Measurements from ENCODE around the gene ZBED5.
"Not testable (repeated sequence)": the region's sequence is repeated elsewhere in the genome, so short reads cannot be mapped to it uniquely, and the experiment has no call there.

ZBED5 gene

DNA sequence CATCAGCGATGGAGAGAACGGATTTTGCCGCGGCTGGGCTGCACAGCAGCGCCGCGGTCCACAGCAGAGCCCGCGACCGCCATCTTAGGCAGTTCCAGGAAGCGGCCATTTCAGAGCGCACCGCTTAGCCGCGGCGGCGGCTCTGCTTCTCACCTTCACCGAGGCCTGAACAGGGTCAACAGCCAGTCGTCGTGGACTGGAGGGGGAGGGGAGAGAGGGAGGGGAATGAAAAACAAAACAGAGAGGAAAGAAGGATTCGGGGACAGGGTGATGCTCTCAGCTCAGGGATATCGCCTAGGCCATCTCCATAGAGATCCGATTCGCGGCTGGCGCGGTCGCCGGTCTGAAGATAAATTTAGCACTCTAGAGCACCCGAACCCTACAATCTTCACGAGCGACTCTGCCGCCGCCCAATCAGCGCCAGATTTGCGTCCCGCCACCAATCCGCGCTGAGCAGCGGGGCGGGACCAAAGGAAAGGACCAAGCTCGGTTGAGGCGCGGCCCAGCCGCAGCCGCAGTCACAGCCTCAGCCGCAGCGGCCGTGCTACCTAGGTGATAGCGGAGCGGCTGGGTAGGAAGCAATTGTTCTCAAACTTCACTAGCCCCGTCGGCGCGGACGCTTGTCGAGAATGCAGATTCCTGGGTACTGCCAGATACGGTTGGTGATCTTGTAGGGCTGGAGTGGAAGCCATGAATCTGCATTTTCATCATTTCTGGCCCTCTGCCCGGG is at the start of gene ZBED5:
TSS of gene ZBED5 (minus strand) at position 345 of the 730 bp plus-strand sequence. CDS start 3,108 bp downstream, outside the sequence.
- DNase-seq (ENCODE audit: low read depth): peak; percentile 96

DNA sequence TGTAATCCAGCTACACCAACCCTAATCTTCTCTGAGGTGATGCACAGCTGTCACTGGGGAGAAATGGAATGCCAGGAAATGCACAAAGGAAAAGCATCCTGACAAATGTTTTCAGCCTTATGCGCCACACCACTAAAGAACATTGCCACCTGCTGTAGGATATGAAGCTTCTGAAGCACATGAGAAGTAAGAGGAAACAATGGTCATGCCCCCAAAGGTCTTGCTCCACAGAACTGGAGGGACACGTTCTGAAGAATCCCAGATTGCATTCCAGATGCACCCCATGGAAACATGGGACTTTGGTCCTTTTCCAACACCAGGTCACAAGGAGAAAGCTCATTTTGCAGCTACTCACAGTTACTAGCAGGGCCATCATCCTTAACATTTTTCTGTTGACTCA is 48.7 kb upstream of the ZBED5 start:
- peak; percentile 35 for DNase-seq (ENCODE audit: low read depth)

DNA sequence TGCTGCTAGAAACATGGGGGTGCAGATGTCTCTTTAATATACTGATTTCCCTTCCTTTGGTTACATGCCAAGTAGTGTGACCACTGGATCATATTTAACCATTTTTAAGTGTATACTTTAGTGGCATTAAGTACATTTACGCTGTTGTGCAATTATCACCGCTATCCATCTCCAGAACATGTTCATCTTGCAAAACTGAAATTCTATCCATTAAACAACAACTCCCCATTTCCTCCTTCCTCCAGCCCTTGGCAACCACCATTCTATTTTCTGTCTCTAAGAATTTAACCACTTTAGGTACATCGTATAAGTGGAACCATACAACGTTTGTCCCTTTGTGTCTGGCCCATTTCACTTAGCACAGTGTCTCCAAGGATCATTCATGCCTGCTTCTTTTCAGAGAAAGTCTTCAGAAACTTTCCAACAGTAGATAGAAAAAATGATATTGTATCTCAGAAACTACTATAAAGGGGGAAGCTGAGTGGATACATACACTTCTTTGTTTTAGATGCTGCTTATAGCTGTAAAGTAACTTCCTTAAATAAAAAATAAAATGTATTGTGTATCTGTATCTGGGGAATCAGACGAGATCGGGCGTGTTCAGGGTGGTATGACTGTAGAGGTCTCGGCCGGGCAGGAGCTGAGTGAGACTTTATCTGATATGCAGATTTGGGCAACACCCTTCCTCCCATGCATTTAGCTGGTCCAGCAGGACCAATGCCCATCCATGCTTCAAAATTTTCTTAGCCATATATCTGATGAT is 44.6 kb upstream of the ZBED5 start:
- no peak for DNase-seq (ENCODE audit: low read depth)

DNA sequence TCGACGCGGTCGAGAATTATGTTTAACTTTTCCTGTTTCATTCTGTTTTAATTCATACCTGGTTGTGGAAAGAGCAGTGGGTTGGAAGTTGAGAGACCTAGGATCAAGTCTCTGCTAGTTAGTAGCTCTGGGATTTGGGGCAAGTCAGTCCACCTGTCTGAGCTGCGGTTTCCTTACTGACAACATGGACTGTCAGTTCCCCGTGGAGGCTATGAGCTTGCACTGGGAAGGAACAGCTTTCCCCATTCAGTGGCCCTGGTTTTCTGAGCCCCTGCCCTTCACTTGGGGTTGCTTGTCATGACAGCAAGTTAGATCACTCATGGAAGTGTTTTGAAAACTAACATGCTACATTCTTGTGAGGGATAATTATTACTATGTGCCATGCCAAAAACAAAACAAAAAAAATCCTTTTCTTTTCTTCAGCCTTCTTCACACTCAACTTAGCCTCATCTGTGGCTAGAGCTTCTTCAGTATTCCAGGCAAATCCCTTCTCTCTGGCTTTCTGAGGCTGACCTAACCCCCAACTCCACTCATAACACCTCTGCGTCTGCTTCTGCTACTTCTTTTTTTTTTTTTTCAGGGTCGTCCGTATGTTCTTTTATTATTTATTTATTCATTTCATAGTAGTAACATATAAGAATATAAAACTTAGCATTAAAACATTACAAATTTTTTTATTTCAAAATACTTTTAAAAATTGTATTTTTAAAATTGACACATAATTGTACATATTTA is 43.0 kb upstream of the ZBED5 start:
- DNase-seq (ENCODE audit: low read depth): no peak

DNA sequence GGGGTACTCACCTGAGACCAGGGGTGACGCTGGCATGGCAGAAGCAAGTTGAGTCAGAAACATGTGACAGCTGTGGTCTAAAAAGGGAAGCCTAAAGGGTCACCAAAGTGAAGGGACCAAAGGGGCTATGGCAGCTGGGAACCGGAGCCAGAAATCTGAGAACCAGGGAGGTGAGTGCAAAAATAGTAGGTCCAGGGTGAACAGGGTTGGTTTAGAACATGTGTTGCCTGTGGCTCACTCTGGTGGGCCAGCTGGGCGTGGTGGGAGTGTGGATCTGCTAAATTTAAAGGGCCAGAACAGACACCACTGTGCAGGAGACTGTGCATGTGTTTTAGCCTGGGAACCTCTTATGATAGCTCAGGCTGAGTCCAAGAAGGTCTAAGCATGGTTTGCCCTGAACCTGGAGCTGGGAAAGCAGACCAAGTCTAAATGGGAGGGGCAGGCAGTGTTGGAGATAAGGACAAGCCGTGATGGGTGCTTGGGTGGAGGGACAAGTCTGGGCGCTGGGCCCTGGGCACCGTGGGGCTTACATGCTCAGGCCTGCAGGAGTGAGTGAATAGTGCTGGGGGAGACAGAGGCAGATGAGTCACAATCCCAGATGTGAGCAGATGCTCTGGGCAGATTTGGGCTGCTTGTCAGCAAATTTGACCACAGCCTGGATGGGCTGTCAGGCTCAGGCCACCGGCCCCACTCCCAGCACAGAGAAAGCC is 41.4 kb upstream of the ZBED5 start:
- no peak for DNase-seq (ENCODE audit: low read depth)

DNA sequence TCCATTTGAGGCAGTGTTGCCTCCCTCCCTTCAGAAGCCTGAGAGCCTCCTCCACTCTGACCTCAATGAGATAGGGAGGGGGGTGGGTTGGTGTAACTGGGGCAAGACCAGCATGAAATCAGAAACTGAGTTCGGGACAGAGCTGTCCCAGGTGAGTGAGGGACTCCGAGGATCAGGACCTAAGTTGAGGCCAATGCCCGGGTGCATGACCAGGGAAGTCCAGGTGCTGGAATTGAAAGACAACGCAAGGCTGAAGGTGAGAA is 40.8 kb upstream of the ZBED5 start:
- DNase-seq (ENCODE audit: low read depth): no peak

DNA sequence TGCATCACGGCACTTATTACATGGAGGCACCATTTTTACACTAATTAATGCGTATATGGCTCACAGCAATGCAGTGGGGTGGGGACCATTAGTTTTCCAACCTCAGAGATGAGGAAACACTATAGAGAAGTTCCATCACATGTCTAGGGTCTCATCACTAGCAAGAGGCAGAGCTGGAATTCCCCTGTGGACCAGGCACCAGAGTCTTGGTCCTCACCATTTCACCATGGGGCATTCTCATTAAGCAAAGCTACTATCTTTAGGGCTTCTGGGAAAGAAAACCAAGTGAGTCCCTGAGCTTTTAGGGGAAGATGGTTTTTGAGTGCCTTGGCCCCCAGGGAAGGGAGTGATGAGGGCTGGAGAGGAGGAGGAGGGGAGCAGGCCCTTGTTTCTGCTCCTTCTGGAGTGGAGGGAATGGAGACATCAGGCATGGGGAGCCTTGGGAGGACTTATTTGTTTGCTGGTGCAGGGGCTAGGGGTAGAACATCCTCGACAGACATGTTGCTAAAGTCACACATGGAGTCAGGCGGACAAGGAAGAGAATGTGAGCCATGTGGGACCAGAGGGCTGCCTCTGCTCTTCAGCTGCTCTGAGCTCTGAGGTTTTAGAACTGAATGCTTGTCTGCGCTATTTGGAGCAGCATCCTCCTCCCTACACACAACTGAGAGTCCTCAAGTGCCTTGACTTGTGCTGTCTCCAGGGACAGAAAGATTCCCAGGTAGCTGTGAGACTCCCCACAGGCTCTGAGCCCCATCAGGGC is 40.3 kb upstream of the ZBED5 start:
- no peak for DNase-seq (ENCODE audit: low read depth)

DNA sequence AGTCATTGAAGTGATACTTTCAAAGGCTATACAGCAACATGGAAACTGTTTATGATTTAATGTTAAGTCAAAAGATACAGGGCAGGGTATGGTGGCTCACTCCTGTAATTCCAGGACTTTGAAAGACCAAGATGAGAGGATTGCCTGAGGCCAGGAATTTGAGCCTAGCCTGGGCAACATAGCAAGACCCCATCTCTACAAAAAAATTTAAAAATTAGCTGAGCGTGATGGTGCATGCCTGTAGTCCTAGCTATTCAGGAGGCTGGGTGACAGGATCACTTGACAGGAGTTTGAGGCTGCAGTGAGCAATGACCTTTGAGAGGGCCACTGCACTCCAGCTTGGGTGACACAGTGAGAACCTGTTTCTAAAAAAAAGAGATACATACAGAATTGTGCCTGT is 39.3 kb upstream of the ZBED5 start:
- DNase-seq (ENCODE audit: low read depth): no peak

DNA sequence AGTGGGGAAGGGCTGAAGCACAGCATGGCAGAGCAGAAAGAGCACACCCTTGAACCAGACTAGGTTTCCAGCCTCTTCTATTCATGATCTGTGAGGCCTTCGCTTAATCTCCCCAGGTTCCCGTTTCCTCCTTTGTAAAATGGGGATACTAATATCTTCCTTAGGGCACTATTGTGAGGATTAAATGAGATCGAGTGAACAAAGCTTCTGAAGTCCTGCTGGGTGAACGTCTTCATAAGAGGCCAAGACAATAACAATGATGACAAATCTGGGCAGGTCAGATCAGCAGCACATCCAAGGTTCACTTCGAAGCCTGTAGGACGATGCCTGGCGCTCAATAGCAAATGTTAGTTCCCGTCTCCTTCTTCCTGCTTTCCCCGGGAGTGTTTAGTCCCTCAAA is 38.6 kb upstream of the ZBED5 start:
- no peak for DNase-seq (ENCODE audit: low read depth)

DNA sequence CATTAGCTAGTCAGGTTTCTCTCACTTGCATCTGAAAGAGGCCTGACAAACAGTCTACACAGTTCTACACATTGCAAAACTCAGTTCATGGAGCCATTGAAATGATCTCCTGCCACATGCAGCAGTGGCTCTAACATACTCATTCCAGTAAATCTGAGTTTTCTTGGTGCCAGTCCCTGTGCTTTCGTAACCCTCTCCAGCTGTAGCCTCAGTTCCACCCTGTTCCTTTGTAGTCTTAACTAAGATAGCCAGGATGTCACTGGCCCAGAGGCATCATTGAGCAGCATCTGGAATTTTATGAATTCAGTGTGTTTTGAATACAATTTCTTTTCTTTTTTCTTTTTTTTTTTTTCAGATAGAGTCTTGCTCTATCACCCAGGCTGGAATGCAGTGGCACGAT is 37.4 kb upstream of the ZBED5 start:
- no peak for DNase-seq (ENCODE audit: low read depth)

DNA sequence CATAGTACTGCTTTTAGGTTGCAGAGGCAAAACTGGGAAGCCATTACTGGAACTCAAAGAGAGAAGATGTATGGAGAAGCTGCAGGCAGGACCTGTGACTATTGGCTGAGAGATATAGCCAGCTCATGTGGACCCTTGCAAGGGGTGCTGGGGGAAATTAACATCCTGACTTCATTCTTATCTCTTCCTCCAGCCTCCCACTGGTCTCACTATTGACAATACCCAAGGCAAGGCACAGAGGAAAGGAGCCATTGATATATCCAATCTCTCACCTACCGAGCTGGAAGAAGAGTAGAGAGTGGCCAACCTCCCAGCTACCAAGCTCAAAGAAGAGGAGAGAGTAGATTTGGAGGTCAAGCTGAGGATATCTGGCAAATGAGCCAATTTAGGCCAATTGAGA is 36.8 kb upstream of the ZBED5 start:
- no peak for DNase-seq (ENCODE audit: low read depth)

DNA sequence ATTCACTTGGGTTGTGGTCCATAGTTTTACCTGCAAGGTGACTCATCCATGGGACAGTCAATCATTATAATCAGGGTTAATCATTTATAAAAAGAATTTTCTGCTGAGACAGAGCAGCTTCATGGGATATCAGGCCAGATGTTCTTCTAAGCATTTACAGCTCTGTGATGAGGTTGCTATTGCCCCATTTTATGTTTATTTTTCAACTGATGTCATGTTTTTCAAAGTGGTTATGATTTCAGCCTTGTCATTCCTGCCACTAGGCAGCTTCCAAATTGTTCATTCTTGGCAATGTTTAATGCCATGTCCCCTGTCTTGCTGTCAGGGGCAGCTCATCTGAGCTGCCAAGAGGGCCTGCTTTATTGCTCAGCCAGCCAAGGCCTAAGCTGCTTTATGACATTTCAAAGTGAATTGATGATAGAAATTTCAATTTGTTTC is 35.9 kb upstream of the ZBED5 start:
- peak; percentile 72 for DNase-seq (ENCODE audit: low read depth)

DNA sequence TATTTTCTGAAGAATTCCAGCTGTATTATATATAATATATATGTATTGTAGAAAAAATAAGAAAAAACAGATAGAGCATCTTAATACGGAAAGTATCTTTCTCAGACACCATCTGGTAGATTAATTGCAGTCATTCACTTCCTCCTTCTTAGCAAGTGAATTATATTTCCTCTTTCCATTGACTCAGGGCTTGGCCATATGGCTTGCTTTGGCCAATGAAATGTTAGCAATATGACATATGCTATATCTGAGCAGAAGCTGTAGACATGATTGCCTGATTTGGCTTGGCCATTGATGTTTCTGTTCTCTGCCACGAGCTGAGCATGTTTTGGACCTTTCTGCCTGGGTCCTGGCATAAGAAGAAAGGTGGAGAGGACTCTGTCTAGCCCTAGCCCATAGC is 34.4 kb upstream of the ZBED5 start:
- DNase-seq (ENCODE audit: low read depth): no peak

DNA sequence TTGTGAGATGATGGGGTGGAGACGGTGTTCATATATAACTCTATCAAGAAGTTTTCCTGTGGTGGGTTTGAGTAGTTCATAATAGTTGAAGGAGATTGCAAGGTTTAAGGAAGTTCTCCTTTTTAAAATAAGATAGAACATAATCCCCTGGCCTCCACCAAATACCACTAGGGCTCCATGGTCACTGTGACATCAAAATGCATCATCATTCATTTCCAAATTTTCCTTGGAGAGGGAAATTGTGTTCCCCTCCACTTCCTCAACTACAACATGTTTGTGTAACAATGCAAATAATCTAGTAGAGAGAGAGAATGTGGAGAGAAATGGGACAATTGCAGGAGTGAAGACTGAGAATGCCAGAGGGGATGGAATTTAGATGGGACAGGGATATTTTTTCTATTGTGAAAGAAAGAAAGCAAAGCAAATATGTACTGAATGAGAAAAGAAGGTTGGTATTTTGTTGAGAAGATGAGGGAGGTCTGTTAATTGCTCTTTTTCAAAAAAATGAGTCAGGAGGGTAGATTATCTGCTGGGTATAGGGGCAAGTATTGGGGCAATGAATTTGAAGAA is 33.4 kb upstream of the ZBED5 start:
- no peak for DNase-seq (ENCODE audit: low read depth)

DNA sequence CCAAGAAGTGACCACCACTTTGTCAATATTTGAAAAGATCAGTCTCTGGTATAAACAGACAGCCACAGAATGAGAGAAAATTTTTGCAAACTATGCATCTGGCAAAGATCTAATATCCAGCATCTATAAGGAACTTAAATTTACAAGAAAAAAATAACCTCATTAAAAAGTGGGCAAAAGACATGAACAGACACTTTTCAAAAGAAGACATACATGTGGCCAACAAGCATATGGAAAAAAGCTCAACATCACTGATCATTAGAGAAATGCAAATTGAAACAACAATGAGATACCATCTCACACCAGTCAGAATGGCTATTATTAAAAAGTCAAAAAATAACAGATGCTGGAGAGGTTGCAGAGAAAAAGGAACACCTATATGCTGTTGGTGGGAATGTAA is 32.2 kb upstream of the ZBED5 start:
- not testable (repeated sequence) for DNase-seq (ENCODE audit: low read depth)

DNA sequence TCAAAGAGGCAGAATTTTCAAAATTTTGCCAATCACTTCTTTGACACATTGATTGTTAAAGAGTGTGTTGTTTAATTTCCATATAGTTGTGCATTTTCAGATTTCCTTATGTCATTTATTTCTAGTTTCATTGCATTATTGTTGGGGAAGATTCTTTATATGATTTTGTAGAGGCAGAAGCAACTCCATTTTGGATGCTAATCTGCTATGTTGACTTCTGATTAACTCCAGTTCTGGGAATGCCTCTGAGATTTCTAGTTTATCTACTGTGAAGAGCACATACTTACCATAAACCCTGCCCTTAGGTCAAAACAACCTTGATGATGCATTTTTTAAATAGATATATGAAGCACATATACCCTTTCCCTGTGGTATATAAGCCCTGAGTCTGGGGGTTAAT is 29.5 kb upstream of the ZBED5 start:
- DNase-seq (ENCODE audit: low read depth): no peak

DNA sequence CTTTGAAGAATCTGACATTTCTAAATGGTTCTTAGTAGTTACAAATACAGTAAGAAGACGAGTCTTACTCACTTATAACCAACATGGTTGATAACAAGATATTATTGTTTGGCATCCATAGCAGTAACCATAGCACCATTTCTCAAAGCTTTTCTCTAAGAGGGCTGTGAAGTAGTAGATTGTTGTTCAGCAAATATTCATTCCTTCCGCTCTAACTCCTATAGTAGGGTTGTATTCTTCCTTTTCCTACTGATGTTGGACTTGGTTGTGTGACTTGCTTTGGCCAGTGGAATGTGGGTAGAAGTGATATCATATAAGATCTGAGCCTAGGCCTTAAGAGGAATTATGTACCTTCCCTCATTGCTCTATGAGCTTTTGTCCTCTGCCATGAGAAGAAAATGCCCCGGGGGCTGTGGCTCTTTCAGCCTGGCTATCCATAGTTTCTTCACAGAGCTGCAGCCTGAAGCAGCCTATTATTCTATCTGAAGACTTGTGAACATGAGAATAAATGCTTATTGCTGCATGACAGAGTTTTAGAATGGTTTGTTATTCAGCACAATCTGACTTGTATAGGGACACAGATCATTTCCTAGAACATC is 28.9 kb upstream of the ZBED5 start:
- no peak for DNase-seq (ENCODE audit: low read depth)

DNA sequence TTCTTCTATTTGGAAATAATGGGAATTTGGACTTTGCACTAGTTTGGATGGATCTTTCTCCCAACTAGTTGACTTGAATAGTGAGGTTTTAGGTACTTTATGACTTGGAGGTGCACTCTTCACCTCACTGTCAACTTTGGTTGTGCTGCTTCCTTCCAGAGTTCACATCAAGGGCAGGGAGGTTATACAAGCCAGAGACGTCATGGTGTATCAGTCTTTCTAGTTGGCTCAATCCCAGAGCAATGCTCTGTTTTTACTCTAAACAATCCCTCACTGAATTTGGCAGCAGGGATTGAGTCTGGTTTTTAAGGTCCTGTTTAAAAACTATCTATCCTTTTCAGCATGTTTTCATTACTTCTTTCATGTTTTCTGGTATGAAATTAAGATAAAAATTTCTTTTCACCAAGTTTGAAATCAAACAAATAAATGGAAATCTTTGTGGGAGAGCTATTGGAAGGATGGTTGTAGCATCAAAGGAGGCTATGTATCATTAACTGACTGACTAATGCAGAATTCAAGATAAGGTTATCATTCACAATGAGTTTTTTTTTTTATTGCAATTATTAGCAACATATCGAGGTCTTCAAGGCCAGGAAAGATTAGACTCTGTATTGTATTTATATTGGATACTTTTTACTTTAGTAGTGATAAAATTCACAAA is 28.0 kb upstream of the ZBED5 start:
- peak; percentile 66 for DNase-seq (ENCODE audit: low read depth)

DNA sequence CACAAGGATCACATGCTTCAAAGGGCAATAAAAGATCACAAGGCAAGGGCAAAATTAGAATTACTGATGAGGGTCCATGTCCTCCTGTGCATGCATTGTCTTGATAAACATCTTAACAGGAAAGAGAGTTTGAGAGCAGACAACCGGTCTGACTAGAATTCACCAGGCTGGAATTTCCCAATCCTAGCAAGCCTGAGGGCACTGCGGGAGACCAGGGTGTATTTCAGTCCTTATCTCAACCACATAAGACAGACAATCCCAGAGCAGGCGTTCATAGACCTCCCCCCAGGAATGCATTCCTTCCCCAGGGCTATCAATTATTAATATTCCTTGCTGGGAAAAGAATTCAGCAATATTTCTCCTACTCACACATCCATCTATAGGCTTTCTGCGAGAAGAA is 26.4 kb upstream of the ZBED5 start:
- not testable (repeated sequence) for DNase-seq (ENCODE audit: low read depth)

DNA sequence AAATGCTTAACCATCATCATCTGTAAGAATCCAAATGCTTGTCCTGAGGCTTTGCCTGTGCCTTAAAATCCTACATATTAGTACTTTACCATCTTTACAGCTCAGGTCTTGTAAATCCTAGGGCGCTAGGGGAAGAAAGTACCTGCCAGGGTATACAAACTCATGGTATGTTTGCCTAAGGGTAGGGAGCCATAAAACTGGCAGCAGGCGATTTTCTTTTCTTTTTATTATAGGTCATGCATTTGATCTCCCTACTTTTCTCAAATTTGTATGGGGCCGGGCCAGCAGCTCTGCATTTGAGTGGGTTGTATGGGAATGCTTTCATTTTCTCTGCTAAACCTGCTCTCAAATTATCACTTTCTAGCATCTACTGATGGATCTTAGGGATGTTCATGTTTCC is 24.0 kb upstream of the ZBED5 start:
- no peak for DNase-seq (ENCODE audit: low read depth)

Measured in stromal cell of bone marrow (primary cell).